NCI-H2196 treated with DMSO at 0.1 percent for 48 hours (cell line): ENCODE results near the gene IPO8.
"Not testable (repeated sequence)": the region's sequence is repeated elsewhere in the genome, so short reads cannot be mapped to it uniquely, and the experiment has no call there.

Source experiments
- DNase-seq: peaks from one replicate; lab custom pipeline; 2025; ENCODE audit not compliant: unreplicated experiment; lab: John Stamatoyannopoulos, UW

Gene IPO8

GRCh38 chr12:30691122-30691879 lies 4.4 kb downstream of the IPO8 start:
- peak; percentile 31 for DNase-seq

DNA sequence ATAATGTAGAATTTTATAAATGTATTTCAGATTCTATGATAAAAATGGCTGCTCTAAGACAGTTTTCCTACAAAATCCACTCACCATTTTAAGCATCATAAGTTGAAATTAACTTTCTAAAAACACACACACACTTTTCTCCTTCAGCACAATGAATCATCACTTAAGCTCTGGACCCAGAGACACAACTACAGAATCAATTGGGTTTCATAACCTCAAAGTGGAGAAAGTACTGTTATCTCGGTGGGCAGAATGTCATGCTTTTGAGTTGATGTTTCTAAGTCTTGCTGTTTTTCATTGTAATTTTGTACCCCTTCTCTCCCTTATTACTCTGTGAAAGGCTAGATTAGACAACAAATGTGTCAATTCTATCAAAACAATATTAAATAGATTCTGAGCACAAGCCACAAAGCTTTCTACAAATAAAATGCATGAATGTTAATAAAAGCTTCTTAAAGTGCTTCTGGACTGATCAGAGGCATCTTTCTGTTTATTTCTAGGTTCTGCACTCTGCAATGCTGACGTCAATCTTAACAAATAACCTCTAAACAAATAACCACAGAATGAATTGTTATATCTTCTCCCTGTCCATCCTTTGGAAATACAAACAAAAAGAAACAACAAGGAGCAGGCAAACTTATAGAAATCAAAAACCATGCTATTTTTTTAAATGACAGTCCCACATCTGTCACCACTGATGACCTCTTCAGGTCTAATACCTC lies 8.2 kb downstream of the IPO8 start:
- no peak for DNase-seq

GRCh38 chr12:30679241-30679640 lies 16.4 kb downstream of the IPO8 start:
- DNase-seq = no peak

GRCh38 chr12:30678221-30678620 lies 17.4 kb downstream of the IPO8 start:
- no peak for DNase-seq

GRCh38 chr12:30661210-30661609 lies 34.5 kb downstream of the IPO8 start:
- no peak for DNase-seq

DNA sequence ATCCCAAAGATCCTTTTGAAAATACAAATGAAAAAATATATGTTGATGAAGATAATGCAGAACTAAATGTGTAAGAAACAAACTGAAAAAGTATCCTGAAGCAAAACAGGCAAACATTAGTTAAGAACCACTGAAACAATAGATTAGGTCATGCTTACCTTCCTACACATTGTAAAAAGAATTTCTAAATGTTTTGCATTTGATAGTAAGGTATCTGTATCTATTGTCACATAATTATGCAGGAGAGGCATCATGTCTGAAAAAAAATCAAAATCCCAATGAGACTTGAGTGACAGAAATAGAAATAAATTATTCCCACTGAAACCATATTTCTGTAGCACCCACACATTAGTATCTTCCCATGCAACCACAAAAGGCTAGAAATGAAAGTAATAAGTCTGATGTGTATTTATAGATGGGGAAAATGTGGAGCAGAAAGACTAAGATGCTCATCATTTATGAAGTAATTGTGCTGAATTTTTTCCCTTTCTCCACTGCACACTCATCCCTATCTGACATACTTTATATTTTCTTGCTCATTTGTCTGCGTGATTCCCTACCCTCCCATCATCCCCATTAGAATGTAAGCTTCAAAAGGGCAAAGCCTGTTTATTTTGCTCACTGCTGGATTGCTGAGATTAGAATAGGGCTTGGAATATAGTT lies 43.5 kb downstream of the IPO8 start:
- no peak for DNase-seq

GRCh38 chr12:30646821-30647220 lies 48.8 kb downstream of the IPO8 start:
- no peak for DNase-seq

DNA sequence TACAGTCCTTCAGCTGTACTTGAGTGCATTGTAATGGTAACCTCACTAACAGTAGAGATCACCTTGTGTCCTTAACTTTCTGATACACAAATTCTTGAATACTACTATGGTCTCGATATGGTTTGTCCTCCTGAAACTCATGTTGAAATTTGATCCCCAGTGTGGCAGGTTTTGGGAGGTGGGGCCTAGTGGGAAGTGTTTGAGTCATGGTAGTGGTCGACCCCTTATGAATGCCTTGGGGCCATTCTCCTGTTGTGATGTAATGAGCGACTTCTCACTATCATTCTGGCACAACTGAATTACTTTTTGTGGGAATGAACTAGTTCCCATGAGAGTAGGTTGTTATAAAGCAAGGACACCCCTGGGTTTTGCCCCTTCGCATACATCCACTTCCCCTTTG lies 52.3 kb downstream of the IPO8 start:
- no peak for DNase-seq

- no peak for DNase-seq
These were observed 55.3 kb downstream of the IPO8 start for GRCh38 chr12:30640392-30640791.

GRCh38 chr12:30635385-30635784 lies 60.3 kb downstream of the IPO8 start:
- DNase-seq = no peak

DNA sequence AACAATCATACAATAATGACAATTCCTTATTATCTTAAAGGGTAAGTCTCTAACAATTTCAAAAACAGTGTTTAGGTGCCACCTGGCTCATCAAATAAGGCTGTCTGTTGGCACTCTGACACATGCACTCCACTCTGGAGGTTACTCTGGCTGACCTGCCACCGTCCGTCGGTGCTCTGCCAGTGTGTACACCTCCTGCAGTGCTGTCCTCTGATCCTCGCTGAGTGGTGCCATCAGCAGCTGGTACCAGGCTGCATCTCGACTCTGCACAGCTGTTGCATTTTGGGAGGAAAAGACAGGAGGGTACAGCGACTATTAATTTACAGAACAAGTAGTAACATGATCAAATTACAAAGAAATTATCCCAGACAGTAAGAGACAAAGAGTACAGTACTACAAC lies 63.9 kb downstream of the IPO8 start:
- DNase-seq = peak; percentile 9

DNA sequence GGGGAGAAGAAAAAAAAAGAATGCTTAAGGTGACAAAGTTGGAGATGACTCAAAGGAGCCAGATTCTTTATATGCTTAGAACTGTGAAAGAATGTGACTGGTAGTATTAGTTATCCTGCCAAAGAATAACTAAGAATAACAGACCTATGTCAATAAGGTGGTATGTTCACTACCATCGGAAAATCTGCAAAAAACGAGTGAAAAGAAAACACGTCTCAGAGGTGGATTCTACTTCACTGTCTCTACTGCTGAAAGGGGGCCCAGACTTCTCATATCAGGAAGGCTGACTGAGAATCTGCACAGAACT lies 64.7 kb downstream of the IPO8 start:
- no peak for DNase-seq

DNA sequence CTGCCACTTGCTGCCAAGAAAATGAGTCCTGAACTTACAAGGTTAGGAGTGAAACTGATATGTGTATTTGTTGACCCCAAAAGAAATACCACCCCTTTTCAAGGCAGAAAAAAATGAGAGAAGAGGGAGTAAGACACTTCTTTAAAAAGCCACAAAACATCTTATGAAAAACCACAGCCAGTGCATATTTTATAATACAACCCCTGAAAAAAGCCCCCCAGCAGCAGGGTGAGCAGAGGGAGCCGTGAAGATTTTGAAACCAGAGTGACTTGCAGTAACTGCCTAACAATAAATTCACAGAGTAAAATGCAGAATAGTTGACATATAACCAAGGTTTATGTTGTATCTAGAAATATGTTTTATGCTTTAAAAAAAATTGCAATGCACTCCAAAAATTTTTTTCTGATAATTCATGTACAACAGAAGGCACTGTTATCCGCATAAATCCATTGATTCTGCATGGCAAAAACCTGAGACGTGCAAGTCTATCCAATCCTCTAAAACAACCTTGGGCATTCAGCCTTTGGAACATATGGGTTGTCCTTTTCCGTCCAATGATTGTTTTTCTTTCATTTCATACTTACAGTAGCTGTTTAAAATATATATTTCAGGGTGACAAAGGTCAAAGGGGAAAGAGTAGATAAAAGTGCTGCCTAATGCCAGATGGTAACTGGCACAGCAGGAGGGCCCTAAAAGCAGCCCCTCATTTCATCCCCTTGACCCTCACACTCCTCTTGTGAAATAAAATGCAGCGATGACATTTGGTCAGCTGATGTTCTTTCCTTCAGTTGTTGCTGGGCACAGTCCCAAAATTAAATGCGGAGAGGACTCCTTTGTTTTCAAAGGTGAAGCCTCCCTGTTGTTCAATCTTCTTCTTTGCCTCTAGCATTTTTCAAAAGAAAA lies 65.3 kb downstream of the IPO8 start:
- DNase-seq = no peak

DNA sequence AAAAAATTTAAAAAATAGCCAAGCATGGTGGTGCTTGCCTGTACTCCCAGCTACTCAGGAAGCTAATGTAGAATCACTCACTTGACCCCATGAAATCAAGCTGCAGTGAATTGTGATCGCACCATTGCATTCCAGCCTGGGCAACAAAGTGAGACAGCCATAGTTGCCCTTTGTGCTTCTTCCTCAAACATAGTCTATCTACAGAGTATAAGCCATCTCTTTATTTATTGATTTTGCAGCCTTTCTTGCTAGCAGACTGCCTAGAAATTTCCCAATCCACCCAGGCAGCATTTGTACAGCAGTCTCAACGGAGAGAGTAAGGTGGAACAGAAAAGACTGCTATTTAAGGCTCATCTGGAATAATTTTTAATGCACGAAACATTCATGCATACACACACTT lies 68.8 kb downstream of the IPO8 start:
- DNase-seq = no peak

- DNase-seq = no peak
These were observed 71.7 kb downstream of the IPO8 start for GRCh38 chr12:30624009-30624408.

- no peak for DNase-seq
These were observed 73.2 kb downstream of the IPO8 start for GRCh38 chr12:30622509-30622908.

DNA sequence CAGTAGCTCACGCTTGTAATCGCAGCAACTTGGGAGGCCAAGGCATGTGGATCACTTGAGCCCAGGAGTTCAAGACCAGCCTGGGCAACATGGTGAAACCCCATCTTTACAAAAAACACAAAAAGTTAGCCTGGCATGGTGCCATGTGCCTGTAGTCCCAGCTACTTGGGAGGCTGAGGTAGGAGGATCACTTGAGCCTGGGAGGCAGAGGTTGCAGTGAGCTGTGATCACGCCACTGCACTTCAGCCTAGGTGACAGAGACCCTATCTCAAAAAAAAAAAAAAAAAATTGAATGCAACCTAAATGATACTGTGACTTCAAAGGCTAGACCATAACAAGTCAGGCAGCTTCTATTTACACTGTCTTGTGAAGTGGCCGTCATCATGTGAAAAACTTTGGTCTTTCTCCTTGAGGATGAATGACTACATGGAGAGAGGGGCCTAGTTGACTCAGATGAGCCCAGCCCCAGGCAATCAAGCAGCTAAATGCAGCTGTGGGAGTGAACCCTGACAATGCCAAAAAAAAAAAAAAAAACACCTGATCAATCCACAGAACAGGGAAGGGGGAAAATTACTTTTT lies 73.9 kb downstream of the IPO8 start:
- not testable (repeated sequence) for DNase-seq

- DNase-seq = no peak
These were observed 78.2 kb downstream of the IPO8 start for GRCh38 chr12:30617346-30618016.

DNA sequence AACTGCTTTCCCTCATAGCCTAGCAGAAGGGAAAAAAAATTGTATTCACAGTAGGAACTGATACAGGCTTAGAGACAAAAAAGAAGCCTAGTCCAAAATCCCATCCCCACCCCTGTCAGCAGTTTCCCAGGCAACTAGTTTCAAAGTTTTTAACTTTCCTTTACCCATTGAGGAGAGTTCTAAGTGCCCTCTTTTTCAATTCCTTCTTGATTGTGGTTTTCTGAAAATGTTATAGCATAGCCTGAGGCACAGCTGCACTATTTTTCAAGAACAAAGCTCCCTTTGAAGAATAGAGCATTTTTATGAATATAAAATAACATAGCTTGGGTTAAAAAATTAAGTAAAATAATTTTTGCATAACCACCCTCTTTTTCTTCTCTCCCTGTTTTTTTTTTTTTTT lies 81.6 kb downstream of the IPO8 start:
- no peak for DNase-seq

- no peak for DNase-seq
These were observed 82.4 kb downstream of the IPO8 start for GRCh38 chr12:30613119-30613830.
